Endothelial cell of umbilical vein (primary cell): ENCODE results near the gene SAT1. TPM values are rescaled to one million over a fixed set of nuclear protein-coding genes. Genes with fewer than 3 reads are reported as not detected.

Experiments used
- BruUV-seq: library from RNA; stranded (reverse); fragments of 400-500 nt; replicated peaks from 2 replicates; lab custom pipeline; 2021; lab: Mats Ljungman, UMichigan
- CTCF ChIA-PET: fragments of 300-600, 350-600 bp; sonication (Branson Sonifier 250); formaldehyde crosslinking; loops from one replicate; lab custom pipeline; 2021; ENCODE audit warnings: antibody characterized with exemption, inconsistent platforms; lab: Charles Lee
- POLR2A ChIA-PET: fragments of 300-600, 350-600 bp; sonication (Branson Sonifier 250); formaldehyde crosslinking; loops from one replicate; lab custom pipeline; 2021; ENCODE audit warnings: antibody characterized with exemption, inconsistent platforms; lab: Charles Lee
- DNase-seq: peaks from one replicate; pipeline ENCODE4 v3.0.0-alpha.2; 2011; ENCODE audit warnings: low read depth, low spot score
- FAIRE-seq: peaks from 2 replicates; lab custom pipeline; 2011; peaks lifted over from hg19 to GRCh38; lab: Jason Lieb, UNC
- H2AFZ ChIP-seq: 2 replicates; pipeline ENCODE4 v1.6.0; 2012; ENCODE audit warnings: low read depth, low read length, control low read depth, inconsistent platforms
- H3K27ac ChIP-seq: 2 replicates; pipeline ENCODE4 v1.5.1; 2011; ENCODE audit warnings: low read depth, mild to moderate bottlenecking, control low read depth, low read length, moderate library complexity; ENCODE audit not compliant: insufficient read depth
- H3K27me3 ChIP-seq, 2 experiments: 2 replicates each; pipeline versions ENCODE4 v1.6.0 to v1.6.1; 2011; ENCODE audit warnings: low read length in 2 of 2, mixed read lengths in 1 of 2; ENCODE audit not compliant: control insufficient read depth in 2 of 2, insufficient read depth in 2 of 2
- H3K36me3 ChIP-seq, 2 experiments: 2 replicates in 1 of 2; 3 replicates in 1 of 2; pipeline ENCODE4 v1.5.1; 2011; ENCODE audit warnings: low read length in 2 of 2, mild to moderate bottlenecking in 1 of 2, moderate library complexity in 1 of 2; ENCODE audit not compliant: control insufficient read depth in 2 of 2, insufficient read depth in 2 of 2; ENCODE audit errors: extremely low read depth in 1 of 2
- H3K4me1 ChIP-seq: 3 replicates; pipeline ENCODE4 v1.5.1; 2011; ENCODE audit warnings: mild to moderate bottlenecking, low read length; ENCODE audit not compliant: control insufficient read depth, insufficient read depth; ENCODE audit errors: extremely low read depth
- H3K4me2 ChIP-seq: 2 replicates; pipeline ENCODE4 v1.6.1; 2011; ENCODE audit warnings: low read length, control low read depth, mixed read lengths; ENCODE audit not compliant: insufficient read depth
- H3K4me3 ChIP-seq, 3 experiments: fragments of 200-600 bp in 1 of 3; sonication (generic), shearing (Covaris generic) in 1 of 3; replicated peaks in 1 of 3; 2 replicates each; pipeline ENCODE4 v1.5.1; 2011 to 2016; ENCODE audit warnings: control low read depth in 3 of 3, low read length in 3 of 3, mild to moderate bottlenecking in 2 of 3, inconsistent platforms in 1 of 3, low read depth in 1 of 3, moderate library complexity in 1 of 3; ENCODE audit not compliant: insufficient read depth in 1 of 3
- H3K79me2 ChIP-seq: 2 replicates; pipeline ENCODE4 v1.6.0; 2012; ENCODE audit warnings: low read length, inconsistent platforms; ENCODE audit not compliant: control insufficient read depth, insufficient read depth
- H3K9ac ChIP-seq: replicated peaks from 2 replicates; pipeline ENCODE3; 2011; ENCODE audit warnings: low read length, control low read depth; ENCODE audit not compliant: insufficient read depth; ENCODE audit errors: extremely low read depth
- H3K9me1 ChIP-seq: replicated peaks from 3 replicates; pipeline ENCODE4 v1.6.0; 2011; ENCODE audit warnings: mild to moderate bottlenecking, low read length; ENCODE audit not compliant: control insufficient read depth, insufficient read depth; ENCODE audit errors: extremely low read depth
- H3K9me3 ChIP-seq: replicated peaks from 2 replicates; pipeline ENCODE4 v1.5.1; 2012; ENCODE audit warnings: low read length, inconsistent platforms; ENCODE audit not compliant: control insufficient read depth, insufficient read depth
- H4K20me1 ChIP-seq: replicated peaks from 2 replicates; pipeline ENCODE3; 2011; ENCODE audit warnings: mild to moderate bottlenecking, low read length; ENCODE audit not compliant: control insufficient read depth, insufficient read depth; ENCODE audit errors: extremely low read depth
- FOS ChIP-seq: IDR thresholded peaks from 2 replicates; pipeline ENCODE4 v1.6.1; 2011; ENCODE audit warnings: mild to moderate bottlenecking, low read length, moderate library complexity, borderline replicate concordance; ENCODE audit not compliant: insufficient read depth
- GATA2 ChIP-seq: IDR thresholded peaks from 2 replicates; pipeline ENCODE4 v1.7.0; 2011; ENCODE audit warnings: low read depth, mild to moderate bottlenecking, moderate library complexity, mixed read lengths, low read length; ENCODE audit not compliant: insufficient read length, insufficient read depth
- MYC ChIP-seq: IDR thresholded peaks from one replicate; pipeline ENCODE4 v1.6.1; 2011; ENCODE audit warnings: mild to moderate bottlenecking, low read depth, low read length
- POLR2A ChIP-seq: IDR thresholded peaks from 2 replicates; pipeline ENCODE4 v1.6.1; 2012; ENCODE audit warnings: low read depth, mild to moderate bottlenecking, control low read depth, low read length
- dilution Hi-C: fragments of 300-500 bp; cut with MboI; formaldehyde crosslinking; loops from one replicate; pipeline ENCODE4 v1.15.0; 2019; ENCODE audit warnings: low sequenced_read_pairs; ENCODE audit not compliant: extremely low pct_ligation_motif_present
- intact Hi-C: fragments of 100-400 bp; cut with micrococcal nuclease; formaldehyde crosslinking; loops from one replicate; pipeline ENCODE4 v1.10.0; 2022
- polyA plus RNA-seq, 4 experiments: library from polyadenylated mRNA; depleted of rRNA in 3 of 4; stranded (reverse) in 3 of 4; unstranded in 1 of 4; fragments of >200 nt; gene quantifications; 2 replicates each; pipeline versions ENCODE4 v1.2.1 to v1.2.3, GENCODE V29; 2011 to 2012; ENCODE audit warnings: missing spikeins in 1 of 4
- total RNA-seq: library from RNA; stranded (reverse); gene quantifications from 2 replicates; pipeline ENCODE4 v1.2.3, GENCODE V29; 2021
- TF ChIP-seq, protein P1 (sequence below): IDR thresholded peaks from 2 replicates; pipeline ENCODE4 v1.6.1; 2011; ENCODE audit not compliant: insufficient read depth, insufficient read length
- TF ChIP-seq, protein P2 (sequence below), 2 donors: IDR thresholded peaks; 1 replicate in 1 of 2; 2 replicates in 1 of 2; pipeline ENCODE4 v1.5.1; 2011; ENCODE audit warnings: low read length in 2 of 2, mild to moderate bottlenecking in 2 of 2, moderate library complexity in 2 of 2, control low read depth in 1 of 2, inconsistent platforms in 1 of 2, low read depth in 1 of 2; ENCODE audit not compliant: insufficient read depth in 1 of 2; ENCODE audit errors: extremely low read depth in 1 of 2

The SAT1 gene
- total and polyA plus RNA-seq, 2 donors (not counting 3 experiments of a cell fraction or from before 2014, with no cell fraction given) = 289 to 526 TPM

DNA sequence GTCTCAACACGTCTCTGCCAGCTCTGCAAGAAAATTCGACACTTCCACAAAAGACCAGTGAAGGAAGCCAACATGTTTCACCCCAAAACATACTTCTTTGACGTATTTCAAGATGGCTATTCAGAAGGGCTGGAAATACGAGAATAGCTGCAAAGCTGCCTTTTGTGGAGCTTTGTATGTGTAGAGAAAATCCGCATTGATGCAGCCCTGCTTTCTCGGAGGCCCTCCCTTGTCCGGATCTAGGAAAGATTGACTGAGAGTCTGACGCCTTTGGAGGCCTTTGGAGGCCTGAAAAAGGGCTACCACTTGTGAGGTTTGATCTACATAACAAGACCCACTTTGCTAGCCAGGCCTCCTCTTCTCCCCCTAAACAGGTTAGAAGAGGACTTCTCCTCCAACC lies 12.2 kb downstream of the SAT1 start:
- dilution Hi-C loops (no loop called here), intact Hi-C loops (no loop called here)
- TF ChIP-seq, protein P1, sequence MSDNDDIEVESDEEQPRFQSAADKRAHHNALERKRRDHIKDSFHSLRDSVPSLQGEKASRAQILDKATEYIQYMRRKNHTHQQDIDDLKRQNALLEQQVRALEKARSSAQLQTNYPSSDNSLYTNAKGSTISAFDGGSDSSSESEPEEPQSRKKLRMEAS = no peak
- TF ChIP-seq, protein P2, sequence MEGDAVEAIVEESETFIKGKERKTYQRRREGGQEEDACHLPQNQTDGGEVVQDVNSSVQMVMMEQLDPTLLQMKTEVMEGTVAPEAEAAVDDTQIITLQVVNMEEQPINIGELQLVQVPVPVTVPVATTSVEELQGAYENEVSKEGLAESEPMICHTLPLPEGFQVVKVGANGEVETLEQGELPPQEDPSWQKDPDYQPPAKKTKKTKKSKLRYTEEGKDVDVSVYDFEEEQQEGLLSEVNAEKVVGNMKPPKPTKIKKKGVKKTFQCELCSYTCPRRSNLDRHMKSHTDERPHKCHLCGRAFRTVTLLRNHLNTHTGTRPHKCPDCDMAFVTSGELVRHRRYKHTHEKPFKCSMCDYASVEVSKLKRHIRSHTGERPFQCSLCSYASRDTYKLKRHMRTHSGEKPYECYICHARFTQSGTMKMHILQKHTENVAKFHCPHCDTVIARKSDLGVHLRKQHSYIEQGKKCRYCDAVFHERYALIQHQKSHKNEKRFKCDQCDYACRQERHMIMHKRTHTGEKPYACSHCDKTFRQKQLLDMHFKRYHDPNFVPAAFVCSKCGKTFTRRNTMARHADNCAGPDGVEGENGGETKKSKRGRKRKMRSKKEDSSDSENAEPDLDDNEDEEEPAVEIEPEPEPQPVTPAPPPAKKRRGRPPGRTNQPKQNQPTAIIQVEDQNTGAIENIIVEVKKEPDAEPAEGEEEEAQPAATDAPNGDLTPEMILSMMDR (IDR thresholded peaks at IDR 0.05; ENCODE audit: extremely low read depth in 1 of 2, insufficient read depth in 1 of 2, low read depth in 1 of 2, low read length in 2 of 2) = no peak
- TF ChIP-seq GATA2 (no peak), MYC (no peak), FOS (no peak), POLR2A (no peak)
- Histone ChIP-seq H3K4me2 (no peak overlapping the region), H3K36me3 (no peaks in the 10 kb centered on the region), H2AFZ (no peak overlapping the region), H3K9me3 (no peaks in the 10 kb centered on the region), H3K9me1 (no peaks in the 10 kb centered on the region), H3K4me3 (no peak overlapping the region), H4K20me1 (no peaks in the 10 kb centered on the region), H3K9ac (no peak overlapping the region), H3K27ac (no peak overlapping the region), H3K79me2 (no peaks in the 10 kb centered on the region), H3K27me3 (no peaks in the 10 kb centered on the region), H3K4me1 (no peaks in the 10 kb centered on the region)
- BruUV-seq = no TSS peak
- DNase-seq (no peak), FAIRE-seq (no peak)
- ChIA-PET POLR2A (no interaction called here), CTCF (no interaction called here)
